HG03097 (cell line): ENCODE measurements around the gene TMEM14B.
"Not testable (repeated sequence)": the region's sequence is repeated elsewhere in the genome, so short reads cannot be mapped to it uniquely, and the experiment has no call there.

ENCODE experiments used
- ATAC-seq: cut with Tn5 transposase; IDR thresholded peaks from one replicate; pipeline ENCODE4 v1.9.1; 2021; ENCODE audit not compliant: unreplicated experiment, low FRiP score

TMEM14B gene

DNA sequence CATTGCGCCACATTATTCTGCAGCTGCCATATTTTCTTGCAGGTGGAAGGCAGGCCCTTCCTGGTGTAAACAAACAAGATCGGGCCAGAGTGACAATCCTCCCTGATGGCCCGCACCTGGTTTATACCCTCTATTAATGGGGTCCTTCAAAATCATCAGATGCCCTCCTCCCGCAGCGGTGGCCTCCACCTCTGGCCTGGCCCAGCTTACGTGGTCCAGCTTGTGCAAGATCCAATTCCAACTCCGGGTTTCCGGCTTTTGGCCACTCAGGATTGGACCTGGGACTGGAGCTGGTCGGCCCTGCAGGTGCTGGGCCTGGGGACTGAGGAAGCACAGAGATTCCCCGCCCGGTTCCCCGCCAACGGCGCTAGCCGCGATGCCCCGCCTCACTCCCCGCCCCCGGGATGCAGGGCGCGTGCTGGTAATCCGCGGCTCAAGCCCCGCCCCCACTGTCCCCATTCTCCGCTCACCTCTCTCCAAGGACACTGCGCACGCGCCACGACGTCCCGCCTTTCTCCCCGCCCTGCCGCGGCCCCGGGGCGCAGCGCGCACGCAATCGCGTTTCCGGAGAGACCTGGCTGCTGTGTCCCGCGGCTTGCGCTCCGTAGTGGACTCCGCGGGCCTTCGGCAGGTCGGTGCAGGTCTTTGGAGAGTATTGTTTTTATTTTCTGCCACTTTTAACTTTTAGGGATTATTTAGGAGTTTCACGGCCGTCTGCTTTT, at the start of gene TMEM14B:
TMEM14B (plus strand) TSS at position 555 of the 722 bp plus-strand sequence. CDS start 1,441 bp downstream, outside the sequence.
- ATAC-seq = peak; percentile 96

DNA sequence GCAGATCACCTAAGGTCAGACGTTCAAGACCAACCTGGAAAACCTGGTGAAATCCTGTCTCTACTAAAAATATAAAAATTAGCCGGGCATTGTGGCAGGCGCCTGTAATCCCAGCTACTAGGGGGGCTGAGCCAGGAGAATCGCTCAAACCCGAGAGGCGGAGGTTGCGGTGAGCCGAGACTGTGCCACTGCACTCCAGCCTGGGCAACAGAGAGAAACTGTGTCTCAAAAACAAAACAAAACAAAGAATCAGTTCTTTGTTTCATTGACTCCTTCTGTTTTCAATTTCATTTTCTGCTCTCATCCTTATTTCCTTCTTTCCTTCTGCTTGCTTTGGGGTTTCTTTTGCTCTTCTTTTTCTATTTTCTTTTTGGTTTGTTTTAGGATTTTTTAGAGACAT, 33.6 kb upstream of the TMEM14B start:
- ATAC-seq = no peak

DNA sequence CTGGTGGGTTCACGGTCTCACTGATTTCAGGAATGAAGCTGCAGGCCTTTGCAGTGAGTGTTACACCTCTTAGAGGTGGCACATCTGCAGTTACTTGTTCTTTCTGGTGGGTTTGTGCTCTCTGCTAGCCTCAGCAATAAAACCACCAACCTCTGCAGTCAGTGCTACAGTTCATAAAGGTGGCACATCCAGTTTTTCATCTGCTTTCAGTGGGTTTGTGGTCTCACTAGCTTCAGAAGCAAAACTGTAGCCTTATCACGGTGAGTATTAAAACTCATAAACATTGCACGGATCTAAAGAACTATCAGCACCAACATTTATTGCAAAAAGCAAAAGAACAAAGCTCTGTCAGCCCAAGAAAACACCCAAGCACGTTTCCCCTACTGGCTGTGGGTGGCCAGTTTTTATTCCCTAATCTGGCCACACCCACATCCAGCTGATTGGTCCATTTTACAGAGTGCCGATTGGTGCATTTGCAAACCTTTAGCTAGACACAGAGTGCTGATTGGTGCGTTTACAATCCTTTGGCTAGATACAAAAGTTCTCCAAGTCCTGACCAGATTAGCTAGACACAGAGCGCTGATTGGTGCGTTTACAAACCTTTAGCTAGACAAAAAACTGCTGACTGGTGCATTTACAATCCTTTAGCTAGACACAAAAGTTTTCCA, 28.2 kb upstream of the TMEM14B start:
- no peak for ATAC-seq

DNA sequence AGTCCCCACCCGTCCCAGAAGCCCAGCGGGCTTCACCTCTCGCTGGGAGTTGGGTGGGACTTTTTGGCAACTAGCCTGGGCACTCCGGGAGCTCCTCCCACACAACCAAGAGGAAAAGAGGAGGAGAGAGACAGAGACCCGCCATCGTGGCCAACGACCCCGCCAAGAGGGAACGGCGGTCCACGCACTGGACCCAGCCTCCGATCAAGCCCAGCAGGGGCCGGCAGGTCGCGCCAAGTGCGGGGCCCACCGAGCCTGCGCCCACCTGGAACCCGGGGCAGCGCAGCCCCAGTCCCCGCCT, 27.7 kb upstream of the TMEM14B start:
- no peak for ATAC-seq

DNA sequence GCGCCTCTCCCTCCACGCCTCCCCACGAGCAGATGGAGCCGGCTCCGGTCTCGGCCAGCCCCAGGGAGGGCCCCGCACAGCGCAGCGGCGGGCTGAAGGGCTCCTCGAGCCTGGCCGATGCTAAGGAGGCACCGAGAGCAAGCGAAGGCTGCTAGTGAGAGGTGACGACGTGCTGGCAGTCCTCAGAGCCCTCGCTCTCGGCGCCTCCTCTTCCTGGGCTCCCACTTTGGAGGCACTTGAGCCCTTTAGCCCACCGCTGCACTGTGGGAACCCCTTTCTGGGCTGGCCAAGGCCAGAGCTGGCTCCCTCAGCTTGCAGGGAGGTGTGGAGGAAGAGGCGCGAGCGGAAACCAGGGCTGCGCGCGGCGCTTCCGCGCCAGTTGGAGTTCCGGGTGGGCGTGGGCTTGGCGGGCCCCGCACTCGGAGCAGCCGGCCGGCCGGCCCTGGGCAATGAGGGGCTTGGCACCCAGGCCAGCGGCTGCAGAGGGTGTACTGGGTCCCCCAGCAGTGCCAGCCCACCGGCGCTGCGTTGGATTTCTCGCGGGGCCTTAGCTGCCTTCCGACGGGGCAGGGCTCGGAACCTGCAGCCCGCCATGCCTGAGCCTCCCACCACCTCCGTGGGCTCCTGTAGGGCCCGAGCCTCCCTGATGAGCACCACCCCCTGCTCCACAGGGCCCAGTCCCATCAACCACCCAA, 27.2 kb upstream of the TMEM14B start:
- no peak for ATAC-seq

DNA sequence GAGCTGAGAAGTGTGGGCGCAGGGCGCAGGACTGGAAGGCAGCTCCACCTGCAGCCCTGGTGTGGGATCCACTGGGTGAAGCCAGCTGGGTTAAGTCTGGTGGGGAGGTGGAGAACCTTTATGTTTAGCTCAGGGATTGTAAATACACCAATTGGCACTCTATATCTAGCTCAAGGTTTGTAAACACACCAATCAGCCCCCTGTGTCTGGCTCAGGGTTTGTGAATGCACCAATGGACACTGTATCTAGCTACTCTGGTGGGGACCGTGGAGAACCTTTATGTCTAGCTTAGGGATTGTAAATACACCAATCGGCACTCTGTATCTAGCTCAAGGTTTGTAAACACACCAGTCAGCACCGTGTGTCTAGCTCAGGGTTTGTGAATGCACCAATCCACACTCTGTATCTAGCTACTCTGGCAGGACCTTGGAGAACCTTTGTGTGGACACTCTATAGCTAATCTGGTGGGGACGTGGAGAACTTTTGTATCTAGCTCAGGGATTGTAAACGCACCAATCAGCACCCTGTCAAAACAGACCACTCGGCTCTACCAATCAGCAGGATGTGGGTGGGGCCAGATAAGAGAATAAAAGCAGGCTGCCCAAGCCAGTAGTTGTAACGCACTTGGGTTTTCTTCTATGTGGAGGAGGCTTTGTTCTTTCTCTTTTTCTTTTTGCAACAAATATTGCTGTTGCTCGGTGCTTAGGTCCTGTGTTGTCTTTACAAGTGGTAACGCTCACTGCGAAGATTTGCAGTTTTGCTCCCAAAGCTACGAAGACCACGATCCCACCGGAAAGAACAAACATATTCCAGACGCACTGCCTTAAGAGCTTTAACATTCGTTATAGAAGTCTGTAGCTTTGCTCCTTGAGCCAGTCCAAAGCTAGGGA, 26.4 kb upstream of the TMEM14B start:
- ATAC-seq = not testable (repeated sequence)

DNA sequence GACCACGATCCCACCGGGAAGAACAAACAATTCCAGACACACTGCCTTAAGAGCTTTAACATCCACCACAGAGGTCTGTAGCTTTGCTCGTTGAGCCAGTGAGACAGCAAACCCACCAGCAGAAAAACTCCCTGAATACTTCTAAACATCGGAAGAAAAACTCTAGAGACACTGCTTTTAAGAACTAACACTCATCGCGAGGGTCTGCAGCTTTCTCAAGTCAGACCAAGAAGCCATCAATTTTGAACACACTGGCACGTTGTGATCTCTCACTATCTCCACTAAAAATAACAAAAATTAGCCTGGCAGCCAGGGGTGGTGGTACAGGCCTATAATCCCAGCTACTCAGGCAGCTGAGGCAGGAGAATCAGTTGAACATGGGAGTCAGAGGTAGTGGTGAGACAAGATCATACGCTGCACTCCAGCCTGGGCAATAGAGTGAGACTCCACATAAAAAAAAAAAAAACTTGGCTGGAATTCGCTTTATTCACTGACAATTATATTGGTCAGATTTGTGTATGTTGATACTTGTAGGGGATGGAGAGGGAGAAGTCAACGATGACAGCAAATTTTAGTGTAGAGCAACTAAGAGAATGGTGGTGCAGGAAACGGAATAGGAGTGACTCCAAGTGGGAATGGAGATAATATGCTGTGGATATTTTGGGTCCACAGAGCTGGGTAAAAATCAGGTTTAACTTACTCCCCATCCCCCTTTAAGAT, 25.6 kb upstream of the TMEM14B start:
- ATAC-seq = no peak

DNA sequence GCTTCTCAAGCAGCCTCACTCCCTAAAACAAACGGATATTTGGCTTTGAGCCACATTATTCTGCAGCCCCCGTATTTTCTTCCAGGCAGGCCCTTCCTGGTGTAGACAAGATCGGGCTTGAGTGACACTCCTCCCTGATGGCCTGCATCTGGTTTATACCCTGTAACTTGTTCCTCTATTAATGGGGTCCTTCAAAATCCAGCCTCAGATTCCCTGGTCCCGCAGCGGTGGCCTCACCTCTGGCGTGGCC, 25.1 kb upstream of the TMEM14B start:
- no peak for ATAC-seq

DNA sequence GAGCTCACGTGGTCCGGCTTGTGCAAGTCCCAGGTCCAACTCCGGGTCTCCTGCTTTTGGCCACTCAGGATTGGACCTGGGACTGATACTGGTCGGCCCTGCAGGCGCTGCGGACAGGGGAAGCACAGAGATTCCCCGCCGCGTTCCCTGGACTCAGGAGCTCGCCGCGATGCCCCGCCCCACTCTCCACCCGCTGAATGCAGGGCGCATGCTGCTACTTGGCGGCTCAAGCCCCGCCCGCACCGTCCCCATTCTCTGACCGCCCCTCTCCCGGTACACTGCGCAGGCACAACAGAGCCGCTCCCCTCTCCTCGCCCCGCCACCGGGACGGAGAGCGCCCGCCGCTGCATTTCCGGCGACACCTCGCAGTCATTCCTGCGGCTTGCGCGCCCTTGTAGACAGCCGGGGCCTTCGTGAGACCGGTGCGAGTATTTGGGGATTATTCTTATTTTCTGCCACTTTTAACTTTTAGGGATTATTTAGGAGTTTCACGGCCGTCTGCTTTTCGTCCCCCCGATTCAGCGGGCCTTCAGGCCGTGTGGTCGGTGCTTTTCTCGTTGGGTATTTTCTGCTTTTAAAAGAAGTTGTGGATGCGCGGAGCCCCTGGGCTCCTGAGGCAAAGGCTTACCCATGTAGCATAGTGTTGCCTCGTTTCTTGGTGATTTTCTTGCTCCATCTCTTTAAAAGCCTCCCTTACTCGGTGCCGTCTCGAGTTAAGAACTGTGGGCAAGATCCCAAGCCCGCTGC, 24.6 kb upstream of the TMEM14B start, which contains the start of gene TMEM14C:
TMEM14C (plus strand) TSS at position 251 of the 747 bp plus-strand sequence. CDS start 1,544 bp downstream, outside the sequence.
- peak; percentile 98 for ATAC-seq

DNA sequence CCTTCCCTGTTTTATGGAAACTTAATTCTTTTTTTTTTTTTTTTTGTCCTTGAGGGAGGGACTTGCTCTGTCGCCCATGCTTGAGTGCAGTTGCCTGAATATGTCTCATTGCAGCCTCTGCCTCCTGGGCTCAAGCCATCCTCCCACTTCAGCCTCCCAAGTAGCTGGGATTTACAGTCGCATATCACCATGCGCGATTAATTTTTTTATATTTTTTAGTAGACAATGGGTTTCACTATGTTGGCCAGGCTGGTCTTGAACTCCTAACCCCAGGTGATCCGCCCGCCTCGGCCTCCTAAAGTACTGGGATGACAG, 24.1 kb upstream of the TMEM14B start:
- ATAC-seq = no peak

DNA sequence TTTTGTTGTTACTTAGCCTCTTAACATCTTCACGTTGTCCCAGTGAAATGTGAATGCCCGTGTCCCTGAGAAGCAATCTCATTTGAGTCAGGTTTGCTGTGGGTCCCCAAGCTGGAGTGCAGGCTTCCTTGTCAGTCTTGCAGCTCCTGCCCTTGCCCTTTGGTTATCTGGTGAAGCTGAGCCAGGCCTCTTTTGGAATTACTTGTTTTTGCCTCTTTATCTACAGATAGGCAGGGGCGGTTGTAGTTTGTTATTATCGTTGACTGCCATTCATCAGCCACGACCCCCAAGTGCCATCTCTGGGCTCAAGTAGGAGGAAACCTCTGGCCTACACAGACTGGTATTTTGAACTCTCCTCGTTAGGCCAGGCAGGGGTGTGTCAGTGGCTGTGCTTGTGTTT, 22.6 kb upstream of the TMEM14B start:
- no peak for ATAC-seq

DNA sequence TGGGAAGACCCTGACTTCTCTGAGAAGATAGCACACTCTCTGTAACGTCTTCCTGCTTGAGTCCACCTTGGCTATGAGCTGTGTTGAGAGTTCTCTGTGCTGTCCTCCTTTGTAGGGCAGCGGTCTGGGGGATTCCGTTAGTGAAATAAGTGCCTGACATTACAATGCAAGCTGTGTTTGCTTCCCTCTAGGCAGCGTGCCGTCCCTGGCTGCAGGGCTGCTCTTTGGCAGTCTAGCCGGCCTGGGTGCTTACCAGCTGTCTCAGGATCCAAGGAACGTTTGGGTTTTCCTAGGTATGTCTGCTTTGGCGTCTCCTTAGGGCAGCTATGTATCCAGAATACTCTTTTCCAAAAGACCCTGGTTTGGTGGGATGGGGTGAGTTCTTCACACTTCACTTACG, 21.9 kb upstream of the TMEM14B start:
- no peak for ATAC-seq

DNA sequence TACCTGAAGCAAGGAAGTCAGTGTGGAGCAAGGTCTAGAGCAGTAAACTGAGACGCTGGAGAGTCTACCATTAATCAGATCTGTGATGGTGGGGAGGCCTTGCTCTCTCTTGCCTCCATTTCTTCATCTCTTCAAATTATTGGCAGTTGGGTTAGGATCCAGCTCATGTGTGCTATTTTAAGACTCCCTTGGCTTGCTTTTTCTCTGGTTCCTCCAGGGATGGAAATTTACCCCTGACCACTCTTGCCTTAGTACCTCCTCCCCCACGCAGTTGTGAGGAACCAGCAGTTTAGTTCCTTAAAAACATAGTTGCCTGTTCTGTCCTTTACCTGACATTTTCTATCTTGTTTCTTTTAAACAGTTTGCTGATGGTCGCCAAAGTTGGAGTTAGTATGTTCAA, 17.4 kb upstream of the TMEM14B start:
- ATAC-seq = no peak

DNA sequence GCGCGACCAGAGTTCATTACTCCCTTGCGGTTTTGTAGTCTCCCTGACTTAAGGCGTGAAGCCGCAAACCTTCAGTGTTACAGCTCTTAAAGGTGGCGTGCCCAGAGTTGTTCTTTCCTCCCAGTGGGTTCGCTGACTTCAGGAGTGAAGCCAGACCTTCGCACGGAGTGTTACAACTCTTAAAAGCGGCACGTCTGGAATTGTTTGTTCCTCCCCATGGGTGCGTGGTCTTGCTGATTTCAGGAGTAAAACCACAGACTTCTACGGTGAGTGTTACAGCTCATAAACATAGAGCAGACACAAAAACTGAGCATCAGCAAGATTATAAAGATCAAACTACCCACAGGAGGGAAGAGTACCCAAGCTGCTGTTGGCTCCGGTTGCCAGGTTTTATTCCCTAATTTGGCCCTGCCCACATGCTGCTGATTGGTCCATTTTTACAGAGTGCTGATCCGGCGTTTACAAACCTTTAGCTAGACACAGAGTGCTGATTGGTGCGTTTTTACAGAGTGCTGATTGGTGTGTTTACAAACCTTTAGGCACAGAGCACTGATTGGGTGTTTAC, 14.4 kb upstream of the TMEM14B start:
- ATAC-seq = no peak

DNA sequence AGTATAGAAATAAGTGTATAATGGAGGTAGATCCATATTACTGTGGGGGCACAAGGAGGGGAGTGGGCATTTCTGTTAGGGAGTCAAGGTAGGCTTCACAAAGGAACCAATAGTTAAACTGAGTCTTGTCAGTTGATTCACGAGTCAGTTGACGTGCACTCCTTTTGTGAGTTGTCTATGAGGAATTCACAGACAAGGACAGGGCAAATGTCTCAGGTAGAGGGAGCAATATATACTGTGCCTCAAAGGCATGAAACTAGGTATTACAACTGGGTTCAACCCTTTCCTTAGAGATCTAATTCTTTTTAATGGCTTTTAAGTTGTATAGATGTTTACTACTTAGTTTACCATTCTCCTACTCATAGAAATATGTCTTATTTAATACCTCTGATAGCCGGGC, 13.7 kb upstream of the TMEM14B start:
- no peak for ATAC-seq

DNA sequence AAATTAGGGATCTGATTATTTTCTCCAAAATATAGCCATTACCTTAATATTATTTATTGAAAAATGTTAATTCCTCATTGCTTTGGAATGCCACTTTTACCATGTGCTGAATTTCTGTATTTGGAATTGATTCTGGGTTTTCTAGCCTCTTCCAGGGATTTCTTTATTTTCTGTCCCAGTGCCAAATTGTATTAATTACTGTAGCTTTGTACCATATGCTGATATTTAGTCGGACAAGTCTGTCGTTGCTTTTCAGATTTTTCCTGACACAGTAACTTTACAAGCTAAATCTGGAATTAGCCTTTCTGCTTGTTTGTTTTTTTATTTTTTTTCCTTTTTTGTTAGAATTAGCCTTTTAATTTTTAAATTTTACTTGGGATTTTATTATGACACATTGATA, 10.9 kb upstream of the TMEM14B start:
- no peak for ATAC-seq

DNA sequence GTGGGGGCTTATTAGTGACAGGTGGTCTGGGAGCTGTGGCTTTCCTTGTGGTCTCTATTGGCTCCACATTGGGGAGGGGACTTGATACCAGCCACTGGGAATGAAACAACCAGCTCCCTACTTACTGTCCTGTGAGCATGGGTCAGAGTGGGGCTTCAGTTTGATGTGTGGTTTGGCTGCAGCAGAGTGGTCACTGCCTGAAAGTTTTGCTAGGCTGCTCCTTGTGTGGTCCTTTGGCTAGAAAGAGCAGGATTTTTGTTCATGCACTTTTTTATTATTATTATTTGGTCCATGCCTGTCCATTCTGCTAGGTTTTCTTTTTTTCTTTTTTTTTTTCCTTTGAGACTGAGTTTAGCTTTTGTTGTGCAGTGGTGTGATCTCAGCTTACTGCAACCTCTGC, 7.5 kb upstream of the TMEM14B start:
- ATAC-seq = no peak

DNA sequence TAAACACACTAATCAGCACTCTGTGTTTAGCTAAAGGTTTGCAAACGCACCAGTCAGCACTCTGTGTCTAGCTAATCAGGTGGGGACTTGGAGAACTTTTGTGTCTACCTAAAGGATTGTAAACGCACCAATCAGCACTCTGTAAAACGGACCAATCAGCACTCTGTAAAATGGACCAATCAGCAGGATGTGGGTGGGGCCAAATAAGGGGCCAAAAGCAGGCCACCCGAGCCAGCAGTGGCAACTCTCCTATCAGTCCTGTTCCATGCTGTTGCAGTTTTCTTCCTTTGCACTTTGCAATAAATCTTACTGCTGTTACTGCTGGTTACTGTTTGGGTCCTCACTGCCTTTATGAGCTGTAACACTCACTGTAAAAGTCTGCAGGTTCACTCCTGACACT, 6.0 kb upstream of the TMEM14B start:
- not testable (repeated sequence) for ATAC-seq

DNA sequence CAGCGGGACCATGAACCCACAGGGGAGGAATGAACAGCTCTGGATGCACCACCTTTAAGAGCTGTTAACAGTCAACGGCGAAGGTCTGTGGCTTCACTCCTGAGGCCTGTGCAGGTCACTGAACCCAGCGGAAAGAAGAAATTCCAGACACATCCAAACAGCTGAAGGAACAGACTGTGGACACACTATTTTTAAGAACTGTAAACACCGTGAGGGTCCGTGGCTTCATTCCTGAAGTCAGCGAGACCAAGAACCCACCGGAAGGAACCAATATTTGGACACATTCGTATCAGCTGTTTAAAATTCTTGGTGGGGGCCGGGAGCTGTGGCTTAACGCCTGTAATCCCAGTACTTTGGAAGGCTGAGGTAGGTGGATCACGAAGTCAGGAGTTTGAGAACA, 5.4 kb upstream of the TMEM14B start:
- ATAC-seq = no peak

DNA sequence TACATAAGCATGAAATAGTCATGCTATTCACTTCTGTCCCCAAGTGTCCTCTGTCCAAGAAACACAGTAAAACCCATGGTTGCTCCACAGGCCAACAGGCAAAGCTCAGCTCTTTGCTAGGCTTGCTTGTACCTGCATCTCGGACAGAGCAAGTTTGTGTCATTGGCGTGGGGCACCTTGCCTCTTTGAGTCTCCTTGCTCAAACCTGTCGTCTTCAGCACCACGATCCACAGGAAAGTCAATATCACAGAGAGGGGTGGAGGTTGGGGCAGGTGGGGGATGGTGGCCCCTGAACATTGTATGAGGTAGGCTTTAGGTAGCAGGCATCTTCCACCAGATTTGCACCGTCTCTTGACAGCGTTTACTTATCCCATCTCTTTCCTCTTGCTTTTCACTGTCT, 4.1 kb upstream of the TMEM14B start:
- no peak for ATAC-seq
